ENCODE data around the gene GUCA1A.
"Not testable (repeated sequence)": the region's sequence is repeated elsewhere in the genome, so short reads cannot be mapped to it uniquely, and the experiment has no call there.

The GUCA1A gene

DNA sequence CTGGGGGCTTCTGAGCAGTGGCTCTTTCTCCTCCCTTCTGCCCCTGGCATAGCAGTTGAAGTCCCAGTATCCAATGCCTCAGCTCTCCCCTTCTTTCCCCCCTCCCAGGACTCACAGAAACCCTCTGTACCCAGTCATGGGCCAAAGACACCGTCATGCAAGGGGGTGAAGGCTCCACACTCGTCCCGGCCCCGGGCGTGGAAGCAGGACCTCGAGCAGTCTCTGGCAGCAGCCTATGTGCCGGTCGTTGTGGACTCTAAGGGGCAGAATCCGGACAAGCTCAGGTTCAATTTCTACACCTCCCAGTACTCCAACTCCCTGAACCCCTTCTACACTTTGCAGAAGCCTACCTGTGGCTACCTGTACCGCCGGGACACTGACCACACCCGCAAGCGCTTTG, 10.4 kb upstream of the GUCA1A start:
- no peak overlapping the region for H3K4me3 ChIP-seq (ENCODE audit: low read depth, low read length)
- no peak for DNase-seq (ENCODE audit: low read depth)
- TF ChIP-seq MYC (IDR thresholded peaks at IDR 0.05; ENCODE audit: low read depth, low read length) (no peak), CTCF (IDR thresholded peaks at IDR 0.05; ENCODE audit: low read depth, low read length) (no peak), POLR2A (IDR thresholded peaks at IDR 0.05; ENCODE audit: extremely low read depth, insufficient read length) (no peak)
- TF ChIP-seq, protein P1, sequence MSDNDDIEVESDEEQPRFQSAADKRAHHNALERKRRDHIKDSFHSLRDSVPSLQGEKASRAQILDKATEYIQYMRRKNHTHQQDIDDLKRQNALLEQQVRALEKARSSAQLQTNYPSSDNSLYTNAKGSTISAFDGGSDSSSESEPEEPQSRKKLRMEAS (IDR thresholded peaks at IDR 0.05; ENCODE audit: low read depth, low read length): no peak

GRCh38 chr6:42163981-42164380, 9.2 kb upstream of the GUCA1A start:
- TF ChIP-seq MYC (IDR thresholded peaks at IDR 0.05; ENCODE audit: low read depth, low read length): no peak
- TF ChIP-seq, protein P1 (IDR thresholded peaks at IDR 0.05; ENCODE audit: low read depth, low read length): no peak
- no peak for TF ChIP-seq POLR2A (IDR thresholded peaks at IDR 0.05; ENCODE audit: extremely low read depth, insufficient read length)
- TF ChIP-seq CTCF (IDR thresholded peaks at IDR 0.05; ENCODE audit: low read depth, low read length): no peak
- no peak overlapping the region for H3K4me3 ChIP-seq (ENCODE audit: low read depth, low read length)
- no peak for DNase-seq (ENCODE audit: low read depth)

- H3K4me3 ChIP-seq (ENCODE audit: low read depth, low read length): no peak overlapping the region
- TF ChIP-seq CTCF (IDR thresholded peaks at IDR 0.05; ENCODE audit: low read depth, low read length): no peak
- TF ChIP-seq, protein P1 (IDR thresholded peaks at IDR 0.05; ENCODE audit: low read depth, low read length): no peak
- TF ChIP-seq MYC (IDR thresholded peaks at IDR 0.05; ENCODE audit: low read depth, low read length): no peak
- TF ChIP-seq POLR2A (IDR thresholded peaks at IDR 0.05; ENCODE audit: extremely low read depth, insufficient read length): no peak
- DNase-seq (ENCODE audit: low read depth): no peak
Observed at GRCh38 chr6:42165016-42165415, 8.1 kb upstream of the GUCA1A start.

GRCh38 chr6:42166444-42167141, 6.6 kb upstream of the GUCA1A start:
- DNase-seq (ENCODE audit: low read depth): peak; percentile 87
- TF ChIP-seq POLR2A (IDR thresholded peaks at IDR 0.05; ENCODE audit: extremely low read depth, insufficient read length) (no peak), CTCF (IDR thresholded peaks at IDR 0.05; ENCODE audit: low read depth, low read length) (peak; percentile 98), MYC (IDR thresholded peaks at IDR 0.05; ENCODE audit: low read depth, low read length) (peak; percentile 11; the same call in 1 of the 2 replicates)
- TF ChIP-seq, protein P1 (IDR thresholded peaks at IDR 0.05; ENCODE audit: low read depth, low read length): peak; percentile 52; the same call in 1 of the 2 replicates
- no peak overlapping the region for H3K4me3 ChIP-seq (ENCODE audit: low read depth, low read length)

- TF ChIP-seq CTCF (IDR thresholded peaks at IDR 0.05; ENCODE audit: low read depth, low read length) (no peak), POLR2A (IDR thresholded peaks at IDR 0.05; ENCODE audit: extremely low read depth, insufficient read length) (no peak), MYC (IDR thresholded peaks at IDR 0.05; ENCODE audit: low read depth, low read length) (no peak)
- TF ChIP-seq, protein P1 (IDR thresholded peaks at IDR 0.05; ENCODE audit: low read depth, low read length): no peak
- DNase-seq (ENCODE audit: low read depth): no peak
- H3K4me3 ChIP-seq (ENCODE audit: low read depth, low read length): no peak overlapping the region
Observed at GRCh38 chr6:42168650-42169049, 4.5 kb upstream of the GUCA1A start.

DNA sequence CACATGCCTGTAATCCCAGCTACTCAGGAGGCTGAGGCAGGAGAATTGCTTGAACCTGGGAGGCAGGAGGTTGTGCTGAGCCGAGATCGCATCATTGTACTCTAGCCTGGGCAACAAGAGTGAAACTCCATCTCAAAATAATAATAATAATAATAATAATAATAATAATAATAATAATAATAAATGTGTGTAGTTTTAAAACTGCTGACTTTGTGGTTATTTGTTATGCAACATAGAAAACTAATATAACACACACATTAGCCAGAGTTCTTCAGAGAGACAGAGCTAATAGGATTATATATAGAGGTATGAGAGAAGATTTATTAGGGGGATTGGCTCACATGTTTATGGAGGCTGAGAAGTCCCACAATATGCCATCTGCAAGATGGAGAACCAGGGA, 3.4 kb upstream of the GUCA1A start:
- not testable (repeated sequence) for H3K4me3 ChIP-seq (ENCODE audit: low read depth, low read length); DNase-seq (ENCODE audit: low read depth)
